Activated B cell treated with CpG ODN at 0.5 μM for 24 hours (primary cell): ENCODE results near the gene ST6GAL2. TPM values are rescaled to one million over a fixed set of nuclear protein-coding genes. Genes with fewer than 3 reads are reported as not detected.

Experiments used
- ATAC-seq: fragments of 200-7000 bp; cut with Tn5 transposase; one replicate; pipeline ENCODE4 v1.10.0; 2021; ENCODE audit warnings: low read depth, mild to moderate bottlenecking, moderate library complexity
- CTCF ChIA-PET: fragments of 350-600 bp; sonication (Branson Sonifier 250); formaldehyde crosslinking; loops from one replicate; lab custom pipeline; 2021; ENCODE audit warnings: antibody characterized with exemption; lab: Charles Lee
- POLR2A ChIA-PET: fragments of 350-600 bp; sonication (Branson Sonifier 250); formaldehyde crosslinking; loops from one replicate; lab custom pipeline; 2021; ENCODE audit warnings: antibody characterized with exemption; lab: Charles Lee
- DNase-seq: peaks from one replicate; pipeline ENCODE4 v3.0.0; 2022
- H3K27ac Mint-ChIP-seq: one replicate; pipeline ENCODE4 v1.8.0; 2020; ENCODE audit warnings: mixed read lengths
- H3K27me3 Mint-ChIP-seq: one replicate; pipeline ENCODE4 v1.8.0; 2021; ENCODE audit warnings: mixed read lengths
- H3K36me3 Mint-ChIP-seq: one replicate; pipeline ENCODE4 v1.8.0; 2021; ENCODE audit warnings: low read depth, mixed read lengths
- H3K4me1 Mint-ChIP-seq: one replicate; pipeline ENCODE4 v1.8.0; 2021; ENCODE audit warnings: mixed read lengths
- H3K4me3 Mint-ChIP-seq: one replicate; pipeline ENCODE4 v1.8.0; 2020; ENCODE audit warnings: mild to moderate bottlenecking, mixed read lengths
- H3K9me3 Mint-ChIP-seq: one replicate; pipeline ENCODE4 v1.8.0; 2020; ENCODE audit warnings: mixed read lengths
- CTCF ChIP-seq: fragments of 200-600 bp; IDR thresholded peaks from one replicate; pipeline ENCODE4 v1.8.0; 2022; ENCODE audit warnings: antibody characterized with exemption, mild to moderate bottlenecking
- intact Hi-C: fragments of 100-400 bp; cut with micrococcal nuclease; formaldehyde crosslinking; loops from one replicate; pipeline ENCODE4 v1.15.1; 2024
- total RNA-seq: library from RNA; stranded (reverse); gene quantifications from 2 replicates; pipeline ENCODE4 v1.2.3, GENCODE V29; 2022

ST6GAL2 gene
- total RNA-seq, 1 donor from 2014 or later = not detected

GRCh38 chr2:106758901-106759497 is 127.0 kb downstream of the ST6GAL2 start:
- POLR2A ChIA-PET = no interaction called here
- TF ChIP-seq CTCF = no peak
- Mint-ChIP-seq H3K36me3 (no peaks in the 10 kb centered on the region), H3K4me1 (no peaks in the 10 kb centered on the region), H3K27ac (no peak overlapping the region), H3K9me3 (peaks cover 3% of the 10 kb centered on the region), H3K27me3 (no peaks in the 10 kb centered on the region), H3K4me3 (no peak overlapping the region)
- DNase-seq = no peak
- CTCF ChIA-PET = no interaction called here
- no peak for ATAC-seq
- intact Hi-C loops = no loop called here
